H1 (cell line): ENCODE data around the gene MAST1.

Source experiments
- POLR2A ChIP-seq, 2 experiments: IDR thresholded peaks; 1 replicate in 1 of 2; 2 replicates in 1 of 2; pipeline ENCODE4 v1.6.1; 2011; ENCODE audit warnings: low read depth in 2 of 2, low read length in 2 of 2, mild to moderate bottlenecking in 2 of 2; ENCODE audit errors: control extremely low read depth in 1 of 2
- TBP ChIP-seq: IDR thresholded peaks from 2 replicates; pipeline ENCODE4 v1.6.1; 2011; ENCODE audit warnings: low read depth, low read length, improper control_type of control experiment
- TF ChIP-seq, protein P1 (sequence below), 3 experiments: IDR thresholded peaks; 1 replicate in 2 of 3; 2 replicates in 1 of 3; pipeline versions ENCODE4 v1.5.1 to v1.6.1; 2011; ENCODE audit warnings: low read length in 3 of 3, mild to moderate bottlenecking in 3 of 3, inconsistent platforms in 2 of 3, low read depth in 1 of 3, moderate library complexity in 1 of 3; ENCODE audit not compliant: insufficient read depth in 1 of 3; ENCODE audit errors: control extremely low read depth in 1 of 3

DNA sequence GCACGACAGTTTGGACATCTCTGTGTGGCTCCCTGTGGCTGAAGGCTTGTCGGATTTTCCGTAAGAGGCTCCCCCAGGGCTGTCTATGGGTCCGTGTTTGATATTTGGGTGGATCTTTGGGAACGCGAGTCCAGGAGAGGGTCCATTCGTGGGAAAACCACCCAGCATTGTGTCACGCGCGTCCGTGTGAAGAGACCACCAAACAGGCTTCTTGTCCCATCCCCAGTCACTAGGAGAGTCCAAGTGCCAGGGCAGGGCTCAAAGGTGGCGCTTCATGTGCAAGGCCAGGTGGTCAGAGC lies 46.3 kb downstream of the MAST1 start:
- TF ChIP-seq POLR2A (IDR thresholded peaks at IDR 0.05; ENCODE audit: control extremely low read depth in 1 of 2, low read depth in 2 of 2, low read length in 2 of 2) = no peak
- TF ChIP-seq, protein P1, sequence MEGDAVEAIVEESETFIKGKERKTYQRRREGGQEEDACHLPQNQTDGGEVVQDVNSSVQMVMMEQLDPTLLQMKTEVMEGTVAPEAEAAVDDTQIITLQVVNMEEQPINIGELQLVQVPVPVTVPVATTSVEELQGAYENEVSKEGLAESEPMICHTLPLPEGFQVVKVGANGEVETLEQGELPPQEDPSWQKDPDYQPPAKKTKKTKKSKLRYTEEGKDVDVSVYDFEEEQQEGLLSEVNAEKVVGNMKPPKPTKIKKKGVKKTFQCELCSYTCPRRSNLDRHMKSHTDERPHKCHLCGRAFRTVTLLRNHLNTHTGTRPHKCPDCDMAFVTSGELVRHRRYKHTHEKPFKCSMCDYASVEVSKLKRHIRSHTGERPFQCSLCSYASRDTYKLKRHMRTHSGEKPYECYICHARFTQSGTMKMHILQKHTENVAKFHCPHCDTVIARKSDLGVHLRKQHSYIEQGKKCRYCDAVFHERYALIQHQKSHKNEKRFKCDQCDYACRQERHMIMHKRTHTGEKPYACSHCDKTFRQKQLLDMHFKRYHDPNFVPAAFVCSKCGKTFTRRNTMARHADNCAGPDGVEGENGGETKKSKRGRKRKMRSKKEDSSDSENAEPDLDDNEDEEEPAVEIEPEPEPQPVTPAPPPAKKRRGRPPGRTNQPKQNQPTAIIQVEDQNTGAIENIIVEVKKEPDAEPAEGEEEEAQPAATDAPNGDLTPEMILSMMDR (IDR thresholded peaks at IDR 0.05; ENCODE audit: control extremely low read depth in 1 of 3, insufficient read depth in 1 of 3, low read depth in 1 of 3, low read length in 3 of 3) = no peak
- no peak for TF ChIP-seq TBP
